SH-SY5Y (cell line): ENCODE measurements around the gene MVK.

Source experiments
- GATA2 ChIP-seq: IDR thresholded peaks from 2 replicates; pipeline ENCODE4 v1.6.1; 2011; ENCODE audit warnings: mild to moderate bottlenecking, low read depth, low read length
- GATA3 ChIP-seq: IDR thresholded peaks from 2 replicates; pipeline ENCODE4 v1.6.1; 2011; ENCODE audit warnings: low read depth, mild to moderate bottlenecking, low read length, moderate library complexity

DNA sequence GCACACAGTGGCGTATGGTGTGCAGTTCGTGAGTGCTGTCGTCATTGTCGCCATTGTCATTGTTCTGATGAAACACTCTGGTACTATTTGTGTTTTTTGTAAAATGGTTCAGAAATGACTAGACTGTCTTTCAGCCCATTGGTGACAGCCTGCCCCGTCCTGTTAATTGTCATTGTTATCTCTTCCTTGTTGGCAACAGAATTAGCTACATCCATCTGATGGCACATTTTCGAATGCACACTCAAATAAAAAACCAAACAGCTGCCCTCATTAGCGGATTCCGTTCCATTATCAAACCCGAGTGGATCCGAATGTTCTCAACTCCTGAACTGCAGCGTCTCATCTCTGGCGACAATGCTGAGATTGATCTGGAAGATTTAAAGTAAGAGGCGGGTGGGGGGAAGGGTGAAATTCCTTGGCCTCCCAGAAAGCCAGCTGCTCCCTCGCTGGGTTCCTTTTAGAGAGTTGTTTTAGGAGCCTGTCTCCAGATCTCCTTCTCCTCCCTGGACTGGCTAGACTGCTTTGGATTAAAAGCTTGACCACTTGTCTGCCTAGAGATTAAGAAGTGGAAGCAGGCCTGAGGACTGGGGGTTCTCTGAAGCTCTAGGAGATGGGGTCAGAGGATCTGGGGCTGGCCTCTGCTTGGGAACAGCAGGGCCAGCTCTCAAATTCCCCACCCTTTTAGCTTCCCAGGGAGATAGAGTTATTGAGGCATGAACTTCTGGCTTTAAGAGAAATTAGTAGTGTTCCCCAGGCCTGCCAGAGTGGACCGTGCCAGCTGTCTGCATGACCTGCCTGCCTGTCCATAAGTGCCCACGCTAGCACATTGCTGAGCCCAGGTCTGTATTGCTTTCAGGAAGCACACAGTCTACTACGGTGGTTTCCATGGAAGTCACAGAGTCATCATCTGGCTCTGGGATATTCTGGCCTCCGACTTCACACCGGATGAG, 43.6 kb upstream of the MVK start:
- peak; percentile 66 for TF ChIP-seq GATA2
- TF ChIP-seq GATA3, result no peak
